Epithelial cell of proximal tubule (primary cell): ENCODE results near the gene ADAMTSL3. TPM values are rescaled to one million over a fixed set of nuclear protein-coding genes. Genes with fewer than 3 reads are reported as not detected.
"Not testable (repeated sequence)": the region's sequence is repeated elsewhere in the genome, so short reads cannot be mapped to it uniquely, and the experiment has no call there.

Source experiments
- DNase-seq: peaks from one replicate; pipeline ENCODE4 v3.0.0-alpha.2; 2011; ENCODE audit warnings: low read depth
- H3K4me3 ChIP-seq: 2 replicates; pipeline ENCODE4 v1.5.1; 2011; ENCODE audit warnings: low read depth, mild to moderate bottlenecking, low read length
- CTCF ChIP-seq: conservative IDR thresholded peaks from 2 replicates; pipeline ENCODE4 v1.5.1; 2012; ENCODE audit warnings: low read depth, mild to moderate bottlenecking, low read length
- total RNA-seq: library from RNA; depleted of rRNA; stranded (reverse); fragments of >200 nt; gene quantifications from 2 replicates; pipeline ENCODE4 v1.2.3, GENCODE V29; 2015

ADAMTSL3 gene
- total RNA-seq, 1 donor from 2014 or later: 0.58 TPM

GRCh38 chr15:83698294-83698693 is 44.4 kb downstream of the ADAMTSL3 start:
- no peak for TF ChIP-seq CTCF
- no peak overlapping the region for H3K4me3 ChIP-seq
- DNase-seq: no peak

GRCh38 chr15:83699028-83699427 is 45.1 kb downstream of the ADAMTSL3 start:
- DNase-seq: no peak
- H3K4me3 ChIP-seq: no peak overlapping the region
- TF ChIP-seq CTCF: no peak

- DNase-seq: no peak
- no peak for TF ChIP-seq CTCF
- H3K4me3 ChIP-seq: no peak overlapping the region
Observed at GRCh38 chr15:83700082-83700481, 46.2 kb downstream of the ADAMTSL3 start.

- H3K4me3 ChIP-seq, DNase-seq: not testable (repeated sequence)
Observed at GRCh38 chr15:83702314-83702713, 48.4 kb downstream of the ADAMTSL3 start.

- no peak for DNase-seq
- no peak for TF ChIP-seq CTCF
- no peak overlapping the region for H3K4me3 ChIP-seq
Observed at GRCh38 chr15:83708328-83708727, 54.4 kb downstream of the ADAMTSL3 start.

GRCh38 chr15:83709241-83709640 is 55.3 kb downstream of the ADAMTSL3 start:
- no peak overlapping the region for H3K4me3 ChIP-seq
- TF ChIP-seq CTCF: no peak
- no peak for DNase-seq

GRCh38 chr15:83709811-83710210 is 55.9 kb downstream of the ADAMTSL3 start:
- no peak for TF ChIP-seq CTCF
- no peak overlapping the region for H3K4me3 ChIP-seq
- DNase-seq: no peak

GRCh38 chr15:83710452-83710851 is 56.5 kb downstream of the ADAMTSL3 start:
- no peak for TF ChIP-seq CTCF
- H3K4me3 ChIP-seq: no peak overlapping the region
- DNase-seq: no peak
